Activated naive CD4-positive, alpha-beta T cell treated with anti-CD3 and anti-CD28 coated beads, Interleukin-2, amount 50 U/mL, for 24 hours (primary cell): ENCODE measurements around the gene SLX9.
A peak's percentile ranks its signal among the peaks of the same experiment; 100 is the strongest.
"Not testable (repeated sequence)": the region's sequence is repeated elsewhere in the genome, so short reads cannot be mapped to it uniquely, and the experiment has no call there.

Source experiments
- H3K27ac Mint-ChIP-seq: one replicate; pipeline ENCODE4 v1.8.0; 2021; ENCODE audit warnings: mild to moderate bottlenecking, mixed read lengths
- H3K27me3 Mint-ChIP-seq: one replicate; pipeline ENCODE4 v1.8.0; 2021; ENCODE audit warnings: mixed read lengths
- H3K36me3 Mint-ChIP-seq: one replicate; pipeline ENCODE4 v1.8.0; 2021; ENCODE audit warnings: mixed read lengths
- H3K4me1 Mint-ChIP-seq: one replicate; pipeline ENCODE4 v1.8.0; 2021; ENCODE audit warnings: mixed read lengths
- H3K4me3 Mint-ChIP-seq: one replicate; pipeline ENCODE4 v1.8.0; 2021; ENCODE audit warnings: mild to moderate bottlenecking, mixed read lengths
- H3K9me3 Mint-ChIP-seq: one replicate; pipeline ENCODE4 v1.8.0; 2021; ENCODE audit warnings: mixed read lengths

The SLX9 gene

DNA sequence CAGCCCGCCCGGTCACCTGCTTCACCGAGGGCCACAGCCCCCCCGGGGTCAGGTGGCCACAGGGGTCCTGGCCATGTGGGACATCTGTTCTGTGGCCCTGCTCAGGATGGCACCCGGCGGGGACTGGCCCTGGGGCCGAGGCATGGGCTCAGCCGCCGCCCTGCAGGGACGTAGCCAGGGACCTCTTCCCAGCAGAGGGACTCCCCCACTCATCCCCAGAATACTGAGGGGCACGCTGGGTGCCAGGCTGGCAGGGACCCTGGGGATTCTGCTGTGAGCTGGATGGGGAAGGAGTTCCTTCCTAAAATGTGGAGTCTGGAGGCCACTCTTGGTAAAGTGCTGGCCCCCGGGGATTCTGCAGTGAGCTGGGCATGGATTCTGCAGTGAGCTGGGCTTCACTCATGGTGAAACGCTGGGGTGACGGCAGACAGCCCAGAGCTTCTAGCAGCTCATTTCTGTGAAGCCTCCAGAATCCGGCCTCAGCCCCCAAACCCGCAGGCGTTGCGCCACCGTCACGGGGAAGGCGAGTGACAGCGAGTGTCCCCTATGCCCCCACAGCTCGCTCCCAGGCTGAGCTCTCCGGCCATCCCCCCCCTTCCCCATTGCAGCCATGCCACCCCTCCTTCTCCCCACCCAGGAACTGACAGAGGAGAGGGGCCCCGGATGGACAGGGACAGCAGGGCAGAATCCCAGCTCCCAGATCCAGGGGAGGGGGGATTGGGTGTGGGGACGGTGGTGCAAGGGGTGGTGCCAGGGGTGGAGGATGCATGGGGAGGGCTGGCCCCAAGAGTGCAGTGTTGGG is 20.5 kb upstream of the SLX9 start:
- peaks cover 77% of the 10 kb centered on the region for H3K4me1 Mint-ChIP-seq
- H3K36me3 Mint-ChIP-seq = peaks cover 6% of the 10 kb centered on the region
- no peaks in the 10 kb centered on the region for H3K27me3 Mint-ChIP-seq
- H3K4me3 Mint-ChIP-seq = peak overlapping the region; percentile 98
- H3K9me3 Mint-ChIP-seq = no peaks in the 10 kb centered on the region
- peak overlapping the region; percentile 10 for H3K27ac Mint-ChIP-seq

GRCh38 chr21:44919913-44920693 is 19.7 kb upstream of the SLX9 start:
- peaks cover 77% of the 10 kb centered on the region for H3K4me1 Mint-ChIP-seq
- H3K27me3 Mint-ChIP-seq = no peaks in the 10 kb centered on the region
- peak overlapping the region; percentile 98 for H3K4me3 Mint-ChIP-seq
- H3K9me3 Mint-ChIP-seq = no peaks in the 10 kb centered on the region
- peak overlapping the region; percentile 99 for H3K27ac Mint-ChIP-seq
- peaks cover 6% of the 10 kb centered on the region for H3K36me3 Mint-ChIP-seq

DNA sequence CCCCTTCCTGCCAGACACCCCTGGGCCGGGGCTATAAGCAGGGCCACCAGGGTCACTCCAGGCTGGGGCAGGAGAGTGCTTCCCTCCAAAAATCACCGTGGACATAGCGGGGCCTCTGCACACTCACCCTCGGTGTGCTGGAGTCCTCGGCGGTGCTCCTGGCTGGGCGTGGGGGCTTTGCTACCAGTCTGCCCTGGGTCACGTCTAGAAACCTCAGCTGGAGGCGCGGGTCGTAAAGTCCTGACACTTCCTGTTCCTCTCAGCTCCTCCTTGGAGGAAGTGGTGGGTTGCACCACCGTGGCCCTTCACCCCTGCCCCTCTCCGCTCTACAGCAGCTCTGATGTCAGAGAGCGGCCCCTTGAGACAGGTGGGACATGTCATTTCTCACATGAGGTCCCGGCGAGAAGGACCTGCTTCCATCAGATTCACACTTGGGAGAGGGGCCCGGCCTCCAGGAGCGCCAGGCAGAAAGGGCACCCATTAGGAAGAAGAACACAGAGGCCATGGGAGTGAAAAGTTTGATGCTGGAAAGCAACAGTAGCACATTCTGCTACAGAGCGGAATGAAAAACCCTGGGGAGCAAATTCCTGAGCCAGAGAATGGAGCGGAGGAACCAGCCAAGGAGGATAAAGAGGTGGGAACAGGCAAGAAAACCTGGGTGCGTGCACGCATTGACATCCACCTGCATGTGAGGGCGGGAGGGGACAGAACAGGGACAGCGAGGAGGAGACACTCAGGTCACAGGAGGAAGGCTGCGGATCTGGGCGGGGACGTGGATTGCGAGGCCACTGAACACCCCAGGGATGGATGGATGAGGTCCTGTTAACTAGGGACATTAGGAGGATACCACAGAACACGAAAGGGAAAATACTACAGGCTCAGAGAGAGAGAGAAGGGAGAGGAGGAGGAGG is 18.9 kb upstream of the SLX9 start, which contains the start of gene ITGB2:
TSS of gene ITGB2 (minus strand) at position 206 of the 911 bp plus-strand sequence. CDS start 10,117 bp downstream, outside the sequence.
- Mint-ChIP-seq H3K4me1 (peaks cover 77% of the 10 kb centered on the region), H3K36me3 (peaks cover 6% of the 10 kb centered on the region), H3K27ac (peak within 1 kb of the TSS; percentile 99), H3K4me3 (peak within 1 kb of the TSS; percentile 98), H3K9me3 (no peaks in the 10 kb centered on the region), H3K27me3 (no peaks in the 10 kb centered on the region)

DNA sequence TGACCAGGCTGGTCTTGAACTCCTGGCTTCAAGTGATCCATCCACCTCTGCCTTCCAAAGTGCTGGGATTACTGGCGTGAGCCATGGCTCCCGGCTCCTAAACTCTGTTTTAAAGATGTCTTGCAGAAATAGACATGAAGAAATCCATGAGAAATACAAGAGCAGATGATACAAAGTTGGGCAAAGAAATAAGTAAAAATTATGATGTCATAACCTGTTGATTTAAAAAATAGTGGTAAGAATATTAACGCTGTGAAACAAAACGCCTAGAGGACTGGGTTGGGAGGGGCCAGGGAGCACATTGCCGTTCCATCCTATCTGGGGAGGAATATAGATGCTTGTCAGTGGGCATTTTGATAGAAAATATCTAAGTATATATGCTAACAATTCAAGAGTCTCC is 17.9 kb upstream of the SLX9 start:
- H3K9me3 Mint-ChIP-seq = no peaks in the 10 kb centered on the region
- H3K36me3 Mint-ChIP-seq = peaks cover 5% of the 10 kb centered on the region
- peak overlapping the region; percentile 98 for H3K4me3 Mint-ChIP-seq
- H3K27ac Mint-ChIP-seq = peak overlapping the region; percentile 93
- no peaks in the 10 kb centered on the region for H3K27me3 Mint-ChIP-seq
- peaks cover 77% of the 10 kb centered on the region for H3K4me1 Mint-ChIP-seq

DNA sequence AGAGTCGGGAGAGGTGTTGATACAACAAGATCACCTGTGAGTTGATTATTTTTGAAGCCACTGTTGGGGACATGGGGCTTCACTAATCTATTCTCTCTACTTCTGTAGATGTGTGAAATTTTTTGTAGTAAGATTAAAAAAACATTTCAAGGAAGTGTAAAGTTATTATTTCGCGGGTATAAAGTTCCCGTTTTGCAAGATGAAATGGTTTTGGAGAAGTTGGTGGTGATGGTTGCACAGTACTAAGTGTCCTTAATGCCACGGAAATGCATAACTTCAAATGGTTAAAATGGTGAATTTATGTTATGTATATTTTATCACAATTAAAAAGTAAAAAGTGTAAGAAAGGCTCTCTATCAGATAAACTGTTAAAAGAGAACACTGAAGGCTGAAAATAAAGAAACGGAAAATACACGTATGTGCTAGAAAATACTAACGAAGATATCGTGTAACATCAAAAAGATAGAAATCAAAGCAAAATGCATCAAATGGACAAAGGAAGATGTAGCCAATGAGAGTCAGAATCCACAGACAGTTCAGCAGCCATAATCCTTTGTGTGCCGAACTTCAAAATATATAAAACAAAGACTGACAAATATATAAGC is 16.2 kb upstream of the SLX9 start:
- Mint-ChIP-seq H3K36me3 (peaks cover 3% of the 10 kb centered on the region), H3K27me3 (no peaks in the 10 kb centered on the region), H3K9me3 (no peaks in the 10 kb centered on the region), H3K4me1 (peaks cover 76% of the 10 kb centered on the region), H3K27ac (peak overlapping the region; percentile 84), H3K4me3 (peak overlapping the region; percentile 84)

DNA sequence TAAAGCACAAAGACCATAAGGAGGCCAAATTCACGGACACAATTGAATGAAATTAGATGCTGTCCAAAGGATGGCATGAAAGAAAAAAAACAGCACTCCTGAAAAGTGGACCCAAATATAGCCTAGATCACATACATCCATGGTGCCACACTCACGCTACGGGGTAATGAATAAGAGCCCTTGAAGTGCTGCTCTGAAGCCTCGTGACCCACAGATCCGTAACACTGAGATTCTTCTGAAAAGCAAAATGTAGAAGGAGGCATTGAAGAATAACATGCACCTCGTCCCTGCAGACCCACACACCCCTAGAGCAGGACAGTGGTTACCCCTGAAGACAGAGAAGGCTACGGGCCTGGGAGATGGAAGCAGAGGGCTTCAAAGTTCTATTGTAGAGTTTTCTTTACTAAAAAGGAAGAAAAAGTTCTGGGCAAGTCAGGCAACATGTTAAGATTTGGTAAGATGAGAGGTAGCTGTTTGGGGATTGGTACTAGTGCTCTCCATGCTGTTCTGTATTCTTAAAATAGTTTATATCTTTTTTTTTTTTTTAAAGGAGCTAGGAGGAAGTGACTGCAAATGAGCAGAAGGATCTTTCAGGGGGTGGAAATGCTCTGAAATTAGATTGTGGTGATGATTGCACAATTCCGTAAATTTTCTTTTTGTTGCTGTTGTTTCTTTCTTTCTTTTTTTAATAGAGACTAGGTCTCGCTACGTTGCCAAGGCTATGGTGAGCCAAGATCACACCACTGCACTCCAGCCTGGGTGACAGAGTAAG is 15.0 kb upstream of the SLX9 start:
- H3K36me3 Mint-ChIP-seq = peaks cover 2% of the 10 kb centered on the region
- H3K4me1 Mint-ChIP-seq = peaks cover 85% of the 10 kb centered on the region
- no peaks in the 10 kb centered on the region for H3K9me3 Mint-ChIP-seq
- peak overlapping the region; percentile 84 for H3K4me3 Mint-ChIP-seq
- peak overlapping the region; percentile 84 for H3K27ac Mint-ChIP-seq
- H3K27me3 Mint-ChIP-seq = no peaks in the 10 kb centered on the region

- H3K27me3 Mint-ChIP-seq = no peaks in the 10 kb centered on the region
- no peaks in the 10 kb centered on the region for H3K36me3 Mint-ChIP-seq
- peak overlapping the region; percentile 84 for H3K4me3 Mint-ChIP-seq
- peak overlapping the region; percentile 91 for H3K27ac Mint-ChIP-seq
- H3K4me1 Mint-ChIP-seq = peaks cover 91% of the 10 kb centered on the region
- H3K9me3 Mint-ChIP-seq = no peaks in the 10 kb centered on the region
Observed at GRCh38 chr21:44925378-44925755, 14.5 kb upstream of the SLX9 start.

DNA sequence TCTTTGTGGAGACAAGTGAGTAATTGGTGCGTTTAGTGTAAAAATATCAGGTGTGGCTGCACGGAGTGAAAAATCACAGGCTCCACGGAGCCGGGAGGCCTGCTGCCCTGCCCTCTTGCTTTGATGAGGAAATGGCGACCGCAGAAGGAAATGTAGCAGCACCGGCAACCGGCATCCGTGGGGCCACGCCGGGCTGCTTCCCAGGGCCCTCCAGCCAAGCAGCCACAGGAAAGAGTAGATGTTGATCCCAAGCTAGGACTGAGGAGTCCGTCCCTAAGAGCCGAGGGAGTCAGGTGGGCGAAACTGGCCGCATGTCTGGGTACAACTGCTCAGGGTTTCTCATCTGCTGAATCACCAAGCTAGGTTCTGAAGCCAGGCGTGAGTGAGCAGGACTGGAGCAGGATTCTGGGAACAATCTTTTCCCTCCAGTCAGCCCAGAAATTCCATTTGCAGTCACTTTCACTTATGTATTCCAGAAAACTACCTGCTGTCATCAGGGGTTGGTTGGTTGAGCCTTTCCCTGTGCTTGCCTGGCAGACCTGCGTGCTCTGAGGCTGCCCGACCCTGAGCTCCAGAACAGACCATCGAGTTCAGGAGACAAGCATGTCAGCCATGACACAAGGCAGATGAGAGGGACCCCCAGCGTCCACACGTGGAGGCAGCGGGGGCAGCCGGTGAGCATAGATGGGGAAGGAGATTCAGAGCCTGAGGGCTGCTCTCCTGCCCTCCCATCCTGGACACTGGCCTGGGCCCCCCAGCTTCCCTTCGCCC is 13.3 kb upstream of the SLX9 start:
- H3K9me3 Mint-ChIP-seq = no peaks in the 10 kb centered on the region
- peak overlapping the region; percentile 89 for H3K4me3 Mint-ChIP-seq
- no peaks in the 10 kb centered on the region for H3K36me3 Mint-ChIP-seq
- peaks cover 94% of the 10 kb centered on the region for H3K4me1 Mint-ChIP-seq
- peak overlapping the region; percentile 99 for H3K27ac Mint-ChIP-seq
- H3K27me3 Mint-ChIP-seq = no peaks in the 10 kb centered on the region

- no peaks in the 10 kb centered on the region for H3K27me3 Mint-ChIP-seq
- peak overlapping the region; percentile 99 for H3K27ac Mint-ChIP-seq
- H3K36me3 Mint-ChIP-seq = no peaks in the 10 kb centered on the region
- H3K4me1 Mint-ChIP-seq = peaks cover 88% of the 10 kb centered on the region
- H3K9me3 Mint-ChIP-seq = no peaks in the 10 kb centered on the region
- H3K4me3 Mint-ChIP-seq = peak overlapping the region; percentile 89
Observed at GRCh38 chr21:44927259-44927586, 12.6 kb upstream of the SLX9 start.

DNA sequence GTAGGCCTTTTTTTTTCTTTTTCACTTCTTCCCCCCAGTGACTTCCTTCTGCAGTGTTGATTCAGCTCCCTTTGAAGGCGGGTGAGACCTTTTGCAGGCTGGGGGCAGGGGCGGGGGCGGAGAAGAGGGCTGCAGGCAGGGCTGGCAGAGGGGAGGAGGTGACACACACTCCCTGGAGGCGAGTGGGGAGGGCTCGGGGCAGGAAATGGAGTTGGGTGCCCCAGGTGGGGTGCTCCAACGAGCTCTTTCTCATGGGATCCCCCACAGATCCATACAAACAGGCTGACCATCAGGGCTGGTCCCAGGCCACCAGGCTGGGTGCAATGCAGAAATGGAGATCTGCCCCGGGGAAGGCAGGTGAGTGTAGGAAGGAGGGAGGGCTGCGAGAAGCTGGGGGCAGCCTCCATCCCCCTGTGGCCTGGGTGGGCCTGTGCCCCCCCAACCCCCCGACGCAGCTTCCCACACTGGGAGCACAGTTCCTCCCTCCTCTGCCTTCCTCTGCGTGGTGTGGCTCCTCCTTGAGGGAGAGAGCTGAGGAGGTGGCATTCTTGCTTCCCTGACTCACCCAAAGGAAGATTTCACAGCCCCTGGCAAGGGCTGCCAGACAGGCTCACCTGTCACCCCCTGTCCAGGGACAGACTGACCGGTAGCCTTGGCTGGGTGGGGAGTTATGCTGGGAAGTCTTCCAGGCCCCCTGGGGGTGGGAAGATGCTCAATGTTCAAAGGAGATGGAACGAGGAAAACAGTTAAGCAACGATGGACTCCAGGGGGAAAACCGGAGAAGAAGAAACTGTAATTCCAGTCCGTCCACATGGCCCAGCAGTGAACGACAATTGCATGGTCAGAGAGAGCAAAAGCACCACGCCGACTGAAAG is 12.0 kb upstream of the SLX9 start:
- Mint-ChIP-seq H3K9me3 (no peaks in the 10 kb centered on the region), H3K36me3 (no peaks in the 10 kb centered on the region), H3K4me3 (peak overlapping the region; percentile 89), H3K27ac (peak overlapping the region; percentile 90), H3K27me3 (no peaks in the 10 kb centered on the region), H3K4me1 (peaks cover 83% of the 10 kb centered on the region)

- H3K9me3 Mint-ChIP-seq, H3K36me3 Mint-ChIP-seq, H3K27me3 Mint-ChIP-seq: not testable (repeated sequence)
- peaks cover 75% of the 10 kb centered on the region for H3K4me1 Mint-ChIP-seq
- H3K27ac Mint-ChIP-seq = peak overlapping the region; percentile 90
- H3K4me3 Mint-ChIP-seq = peak overlapping the region; percentile 89
Observed at GRCh38 chr21:44928500-44929241, 11.2 kb upstream of the SLX9 start.

GRCh38 chr21:44929242-44929798 is 10.5 kb upstream of the SLX9 start:
- peak overlapping the region; percentile 84 for H3K4me3 Mint-ChIP-seq
- peak overlapping the region; percentile 89 for H3K27ac Mint-ChIP-seq
- peaks cover 69% of the 10 kb centered on the region for H3K4me1 Mint-ChIP-seq
- H3K36me3 Mint-ChIP-seq = no peaks in the 10 kb centered on the region
- no peaks in the 10 kb centered on the region for H3K27me3 Mint-ChIP-seq
- no peaks in the 10 kb centered on the region for H3K9me3 Mint-ChIP-seq
